H1 (cell line): ENCODE results near the gene PTPRD. TPM values are rescaled to one million over a fixed set of nuclear protein-coding genes. Genes with fewer than 3 reads are reported as not detected.

Experiments used
- CTCF ChIA-PET: fragments of 300-600 bp; sonication (Branson Sonifier 250); formaldehyde crosslinking; loops from one replicate; lab custom pipeline; 2021; ENCODE audit not compliant: partially characterized antibody; lab: Charles Lee
- POLR2A ChIA-PET: fragments of 300-600 bp; sonication (Branson Sonifier 250); formaldehyde crosslinking; loops from one replicate; lab custom pipeline; 2021; ENCODE audit warnings: inconsistent platforms; ENCODE audit not compliant: partially characterized antibody; lab: Charles Lee
- DNase-seq, 2 experiments: peaks; one replicate each; pipeline versions ENCODE4 v3.0.0 to v3.0.0-alpha.2; 2010 to 2022; ENCODE audit warnings: low spot score in 2 of 2, low read depth in 1 of 2, mixed read lengths in 1 of 2
- FAIRE-seq: peaks from 2 replicates; lab custom pipeline; 2011; peaks lifted over from hg19 to GRCh38; lab: Jason Lieb, UNC
- H2AFZ ChIP-seq: 2 replicates; pipeline ENCODE4 v1.8.1; 2012; ENCODE audit warnings: low read length, inconsistent platforms
- H2AK5ac ChIP-seq: 2 replicates; pipeline ENCODE4 v1.6.1; 2013; ENCODE audit warnings: low read depth, low read length
- H2BK120ac ChIP-seq: replicated peaks from 2 replicates; pipeline ENCODE3; 2013; ENCODE audit warnings: low read depth, low read length, inconsistent platforms
- H2BK12ac ChIP-seq: 2 replicates; pipeline ENCODE4 v1.6.1; 2013; ENCODE audit warnings: low read depth, low read length
- H2BK15ac ChIP-seq: 2 replicates; pipeline ENCODE4 v1.6.1; 2013; ENCODE audit warnings: low read length
- H2BK20ac ChIP-seq: 2 replicates; pipeline ENCODE4 v1.6.1; 2013; ENCODE audit warnings: low read length
- H2BK5ac ChIP-seq: 2 replicates; pipeline ENCODE4 v1.6.1; 2013; ENCODE audit warnings: low read depth, low read length
- H3K14ac ChIP-seq: 2 replicates; pipeline ENCODE4 v1.6.1; 2013; ENCODE audit warnings: inconsistent platforms; ENCODE audit not compliant: insufficient read length
- H3K18ac ChIP-seq: 2 replicates; pipeline ENCODE4 v1.6.1; 2013; ENCODE audit warnings: low read length; ENCODE audit errors: extremely low read depth
- H3K23ac ChIP-seq: 2 replicates; pipeline ENCODE4 v1.6.1; 2013; ENCODE audit warnings: inconsistent platforms; ENCODE audit not compliant: insufficient read length
- H3K23me2 ChIP-seq: 2 replicates; pipeline ENCODE4 v1.6.1; 2013; ENCODE audit warnings: low read depth, low read length
- H3K27ac ChIP-seq: 2 replicates; pipeline ENCODE4 v1.6.1; 2011; ENCODE audit warnings: low read depth, low read length, inconsistent platforms
- H3K27me3 ChIP-seq, 4 experiments: replicated peaks in 1 of 4; 1 replicate in 1 of 4; 2 replicates in 3 of 4; pipeline versions ENCODE4 v1.6.1 to v1.8.1; 2011 to 2013; ENCODE audit warnings: low read length in 3 of 4, mild to moderate bottlenecking in 3 of 4, inconsistent platforms in 2 of 4, mixed read lengths in 2 of 4, moderate library complexity in 1 of 4; ENCODE audit not compliant: control insufficient read depth in 3 of 4, insufficient read depth in 3 of 4; ENCODE audit errors: extremely low read depth in 1 of 4
- H3K36me3 ChIP-seq, 4 experiments: 2 replicates each; pipeline versions ENCODE4 v1.6.1 to v1.8.1; 2011 to 2013; ENCODE audit warnings: mild to moderate bottlenecking in 4 of 4, low read length in 3 of 4, moderate library complexity in 2 of 4, control low read depth in 1 of 4, inconsistent platforms in 1 of 4; ENCODE audit not compliant: insufficient read depth in 4 of 4, control insufficient read depth in 2 of 4
- H3K4ac ChIP-seq: replicated peaks from 2 replicates; pipeline ENCODE3; 2013; ENCODE audit warnings: low read length, low read depth, mixed read lengths, inconsistent platforms; ENCODE audit not compliant: insufficient read length
- H3K4me1 ChIP-seq, 4 experiments: replicated peaks in 1 of 4; 1 replicate in 1 of 4; 2 replicates in 3 of 4; pipeline versions ENCODE4 v1.6.1 to v1.8.1; 2011 to 2013; ENCODE audit warnings: low read length in 3 of 4, inconsistent platforms in 2 of 4, mixed read lengths in 1 of 4; ENCODE audit not compliant: insufficient read depth in 4 of 4, control insufficient read depth in 3 of 4
- H3K4me2 ChIP-seq, 2 experiments: 2 replicates each; pipeline versions ENCODE4 v1.6.1 to v1.8.1; 2011 to 2013; ENCODE audit warnings: low read depth in 2 of 2, low read length in 2 of 2, control low read depth in 1 of 2, inconsistent platforms in 1 of 2, mild to moderate bottlenecking in 1 of 2; ENCODE audit not compliant: insufficient read depth in 1 of 2
- H3K4me3 ChIP-seq, 4 experiments: fragments of 200-600, 300-600 bp in 1 of 4; sonication (generic), shearing (Covaris generic), sonication (Bioruptor Twin) in 1 of 4; 2 replicates each; pipeline versions ENCODE4 v1.5.1 to v1.8.1; 2011 to 2016; ENCODE audit warnings: low read length in 4 of 4, low read depth in 3 of 4, control low read depth in 2 of 4, inconsistent platforms in 2 of 4, mild to moderate bottlenecking in 2 of 4, mixed read lengths in 1 of 4, moderate library complexity in 1 of 4; ENCODE audit not compliant: insufficient read depth in 2 of 4; ENCODE audit errors: extremely low read depth in 1 of 4
- H3K56ac ChIP-seq: replicated peaks from 2 replicates; pipeline ENCODE3; 2013; ENCODE audit warnings: low read depth, mild to moderate bottlenecking, mixed read lengths, low read length, inconsistent platforms; ENCODE audit not compliant: insufficient read length
- H3K79me1 ChIP-seq: 2 replicates; pipeline ENCODE4 v1.6.1; 2013; ENCODE audit warnings: low read depth, low read length, control low read depth
- H3K79me2 ChIP-seq, 2 experiments: 2 replicates each; pipeline versions ENCODE4 v1.6.1 to v1.8.1; 2012 to 2013; ENCODE audit warnings: low read length in 2 of 2, mild to moderate bottlenecking in 2 of 2, inconsistent platforms in 1 of 2; ENCODE audit not compliant: insufficient read depth in 2 of 2, control insufficient read depth in 1 of 2
- H3K9ac ChIP-seq, 4 experiments: replicated peaks in 1 of 4; 1 replicate in 1 of 4; 2 replicates in 3 of 4; pipeline versions ENCODE4 v1.6.1 to v1.8.1; 2011 to 2013; ENCODE audit warnings: low read depth in 3 of 4, low read length in 3 of 4, control low read depth in 2 of 4, mild to moderate bottlenecking in 2 of 4, moderate library complexity in 2 of 4, inconsistent platforms in 1 of 4; ENCODE audit errors: extremely low read depth in 1 of 4
- H3K9me3 ChIP-seq, 2 experiments: 2 replicates each; pipeline versions ENCODE4 v1.6.1 to v1.8.1; 2012 to 2013; ENCODE audit warnings: mild to moderate bottlenecking in 2 of 2, moderate library complexity in 2 of 2, control low read depth in 1 of 2, inconsistent platforms in 1 of 2, low read depth in 1 of 2, low read length in 1 of 2, mixed read lengths in 1 of 2; ENCODE audit not compliant: insufficient read depth in 2 of 2
- H4K20me1 ChIP-seq, 2 experiments: replicated peaks in 1 of 2; 2 replicates each; pipeline versions ENCODE3 to v1.8.1; 2011 to 2013; ENCODE audit warnings: inconsistent platforms in 2 of 2, low read length in 2 of 2, mild to moderate bottlenecking in 1 of 2; ENCODE audit not compliant: insufficient read depth in 2 of 2, control insufficient read depth in 1 of 2
- H4K5ac ChIP-seq: 2 replicates; pipeline ENCODE4 v1.6.1; 2013; ENCODE audit warnings: low read length, low read depth, mixed read lengths, inconsistent platforms; ENCODE audit not compliant: insufficient read length
- H4K8ac ChIP-seq: 2 replicates; pipeline ENCODE4 v1.8.0; 2013; ENCODE audit warnings: mild to moderate bottlenecking, moderate library complexity, low read length, inconsistent platforms; ENCODE audit not compliant: insufficient read depth; ENCODE audit errors: extremely low read depth
- H4K91ac ChIP-seq: replicated peaks from 2 replicates; pipeline ENCODE3; 2013; ENCODE audit warnings: low read length, mixed read lengths, inconsistent platforms; ENCODE audit not compliant: insufficient read length
- ASH2L ChIP-seq: fragments of 200-600, 300-600 bp; sonication (generic); IDR thresholded peaks from one replicate; pipeline ENCODE4 v1.7.1; 2017; ENCODE audit warnings: low read length
- BRCA1 ChIP-seq: IDR thresholded peaks from 2 replicates; pipeline ENCODE4 v1.6.1; 2012; ENCODE audit warnings: low read depth, low read length, improper control_type of control experiment
- CREB1 ChIP-seq: IDR thresholded peaks from 2 replicates; pipeline ENCODE4 v1.6.1; 2012; ENCODE audit warnings: inconsistent platforms
- EP300 ChIP-seq, 2 experiments: IDR thresholded peaks; 1 replicate in 1 of 2; 2 replicates in 1 of 2; pipeline ENCODE4 v1.6.1; 2011 to 2012; ENCODE audit warnings: low read depth in 2 of 2, low read length in 2 of 2, mild to moderate bottlenecking in 2 of 2, borderline replicate concordance in 1 of 2, inconsistent platforms in 1 of 2, moderate library complexity in 1 of 2
- GABPA ChIP-seq: IDR thresholded peaks from 2 replicates; pipeline ENCODE4 v1.6.1; 2011; ENCODE audit warnings: mild to moderate bottlenecking, low read length, moderate library complexity, borderline replicate concordance; ENCODE audit not compliant: insufficient read depth
- GTF2F1 ChIP-seq: IDR thresholded peaks from 2 replicates; pipeline ENCODE4 v1.6.1; 2012; ENCODE audit warnings: low read depth, low read length, improper control_type of control experiment, borderline replicate concordance
- HDAC2 ChIP-seq, 2 experiments: fragments of 300-600 bp in 1 of 2; sonication (generic) in 1 of 2; IDR thresholded peaks; 2 replicates each; pipeline ENCODE4 v1.6.1; 2011 to 2012; ENCODE audit warnings: low read depth in 2 of 2, low read length in 2 of 2, mild to moderate bottlenecking in 2 of 2, moderate library complexity in 2 of 2, borderline replicate concordance in 1 of 2, inconsistent platforms in 1 of 2
- HDAC6 ChIP-seq: IDR thresholded peaks from one replicate; pipeline ENCODE4 v1.7.1; 2012; ENCODE audit warnings: low read depth, mild to moderate bottlenecking, inconsistent platforms, low read length, moderate library complexity
- RAD21 ChIP-seq, 2 experiments: IDR thresholded peaks in 1 of 2; conservative IDR thresholded peaks in 1 of 2; 2 replicates each; pipeline ENCODE4 v1.6.1; 2011; ENCODE audit warnings: low read depth in 2 of 2, low read length in 2 of 2, improper control_type of control experiment in 1 of 2, inconsistent platforms in 1 of 2, mild to moderate bottlenecking in 1 of 2, moderate library complexity in 1 of 2
- SP2 ChIP-seq: IDR thresholded peaks from 2 replicates; pipeline ENCODE4 v1.6.1; 2012; ENCODE audit warnings: mild to moderate bottlenecking, low read length, inconsistent platforms
- TAF7 ChIP-seq: optimal IDR thresholded peaks from 2 replicates; pipeline ENCODE3; 2011; ENCODE audit warnings: low read depth, mild to moderate bottlenecking, inconsistent platforms, low read length, moderate library complexity, borderline replicate concordance
- YY1 ChIP-seq: IDR thresholded peaks from 2 replicates; pipeline ENCODE4 v1.6.1; 2011; ENCODE audit warnings: low read depth, mild to moderate bottlenecking, low read length
- WGBS, 2 experiments: shearing (Covaris generic) in 1 of 2; methylation state at CpG; one replicate each; pipeline versions ENCODE4 v1.1.6 to v1.1.7; 2013 to 2015; ENCODE audit warnings: low lambda C conversion rate in 2 of 2, mixed read lengths in 2 of 2, inconsistent platforms in 1 of 2, low coverage in 1 of 2, missing lambda C conversion rate in 1 of 2; ENCODE audit not compliant: insufficient replicate concordance in 2 of 2, insufficient coverage in 1 of 2, insufficient read length in 1 of 2; ENCODE audit errors: extremely low coverage in 1 of 2, missing lambda C conversion rate in 1 of 2; 5-methylcytosine and 5-hydroxymethylcytosine counted together
- polyA plus RNA-seq, 7 experiments: library from polyadenylated mRNA; depleted of rRNA in 3 of 7; stranded (reverse) in 5 of 7; unstranded in 2 of 7; fragments of >200 nt in 5 of 7; fragments of 200-250 nt in 2 of 7; gene quantifications; 1 replicate in 5 of 7; 2 replicates in 1 of 7; 4 replicates in 1 of 7; pipeline versions ENCODE4 v1.2.1 to v1.2.3, GENCODE V29; 2011 to 2013; ENCODE audit warnings: missing spikeins in 2 of 7, mixed read lengths in 2 of 7
- total RNA-seq: library from RNA; stranded (reverse); fragmentation: NEBNext Ultra II Directional; extraction: Animal tissue kit (Norgen Biotek cat#: 25700); gene quantifications from 2 replicates; pipeline ENCODE4 v1.2.1, GENCODE V29; 2021
- TF ChIP-seq, protein P1 (sequence below): IDR thresholded peaks from 2 replicates; pipeline ENCODE4 v1.6.1; 2011; ENCODE audit warnings: low read length, improper control_type of control experiment

PTPRD gene
- total and polyA plus RNA-seq, 2 of the 8 experiments (the other 6 are each of a cell fraction or from before 2014, with no cell fraction given): 17.2 to 77.0 TPM

DNA sequence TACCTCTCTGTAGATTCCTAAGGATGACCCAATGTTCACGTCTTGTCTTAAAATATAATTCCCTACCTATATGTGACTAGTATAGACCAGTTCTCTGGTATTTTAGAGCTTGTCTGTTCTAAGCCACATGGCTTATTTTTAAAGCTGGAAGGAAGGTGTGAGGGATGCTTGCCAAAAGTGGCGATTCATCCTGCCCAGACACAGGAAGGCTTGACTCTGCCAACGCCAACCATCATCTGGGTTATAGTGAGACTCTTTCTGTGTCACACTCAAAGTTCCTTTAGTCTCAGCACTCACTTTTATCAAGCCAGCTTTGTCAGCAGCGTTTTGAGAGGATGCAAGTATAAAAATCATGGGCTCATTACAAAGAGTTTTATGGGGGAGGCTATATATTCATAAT lies 500.0 kb downstream of the PTPRD start:
- 94% methylated on average over 4 of the region's 4 CpGs; no CpG with 5 or more reads in 1 of the 2 experiments for WGBS, 2 experiments
- no peak overlapping the region for H4K91ac ChIP-seq
- FAIRE-seq: no peak
- H3K9ac ChIP-seq: no peak overlapping the region
- H3K36me3 ChIP-seq: no peaks in the 10 kb centered on the region
- no peaks in the 10 kb centered on the region for H3K27me3 ChIP-seq
- H3K18ac ChIP-seq: no peak overlapping the region
- H3K4me1 ChIP-seq: no peaks in the 10 kb centered on the region
- no peak overlapping the region for H4K5ac ChIP-seq
- H4K8ac ChIP-seq: no peak overlapping the region
- H3K4me3 ChIP-seq: no peak overlapping the region
- no peak overlapping the region for H3K14ac ChIP-seq
- no peak overlapping the region for H3K56ac ChIP-seq
- no peak overlapping the region for H3K4me2 ChIP-seq
- no peak overlapping the region for H3K23ac ChIP-seq
- no peaks in the 10 kb centered on the region for H3K9me3 ChIP-seq
- no peak overlapping the region for H2BK12ac ChIP-seq
- no peaks in the 10 kb centered on the region for H3K23me2 ChIP-seq
- H3K4ac ChIP-seq: no peak overlapping the region
- H3K79me1 ChIP-seq: no peaks in the 10 kb centered on the region
- H2AFZ ChIP-seq: no peak overlapping the region
- no peak overlapping the region for H2BK20ac ChIP-seq
- H3K27ac ChIP-seq: no peak overlapping the region
- H2AK5ac ChIP-seq: no peak overlapping the region
- no peak overlapping the region for H2BK120ac ChIP-seq
- ChIA-PET POLR2A (no interaction called here), CTCF (interaction anchor here (0.5 kb wide), 1 partner anchor 146 kb away, joined by 3 read pairs; no protein-coding TSS in a partner anchor)
- no peaks in the 10 kb centered on the region for H4K20me1 ChIP-seq
- no peak overlapping the region for H2BK15ac ChIP-seq
- DNase-seq: no peak
- H3K79me2 ChIP-seq: no peaks in the 10 kb centered on the region
- no peak overlapping the region for H2BK5ac ChIP-seq
- TF ChIP-seq GTF2F1 (no peak), HDAC2 (IDR thresholded peaks at IDR 0.05; ENCODE audit: borderline replicate concordance in 1 of 2, low read depth in 2 of 2, low read length in 2 of 2) (no peak), CREB1 (no peak), BRCA1 (no peak), SP2 (no peak), EP300 (IDR thresholded peaks at IDR 0.05; ENCODE audit: borderline replicate concordance in 1 of 2, low read depth in 2 of 2, low read length in 2 of 2) (no peak), TAF7 (no peak), ASH2L (no peak), RAD21 (IDR thresholded peaks at IDR 0.05 in 1 of 2, conservative IDR thresholded peaks at IDR 0.05 in 1 of 2; ENCODE audit: low read depth in 2 of 2, low read length in 2 of 2) (no peak), GABPA (no peak), YY1 (no peak), HDAC6 (no peak)
- TF ChIP-seq, protein P1, sequence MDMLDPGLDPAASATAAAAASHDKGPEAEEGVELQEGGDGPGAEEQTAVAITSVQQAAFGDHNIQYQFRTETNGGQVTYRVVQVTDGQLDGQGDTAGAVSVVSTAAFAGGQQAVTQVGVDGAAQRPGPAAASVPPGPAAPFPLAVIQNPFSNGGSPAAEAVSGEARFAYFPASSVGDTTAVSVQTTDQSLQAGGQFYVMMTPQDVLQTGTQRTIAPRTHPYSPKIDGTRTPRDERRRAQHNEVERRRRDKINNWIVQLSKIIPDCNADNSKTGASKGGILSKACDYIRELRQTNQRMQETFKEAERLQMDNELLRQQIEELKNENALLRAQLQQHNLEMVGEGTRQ: no peak
